Neural cell (in vitro differentiated cells): ENCODE results near the gene TSPAN32. TPM values are rescaled to one million over a fixed set of nuclear protein-coding genes. Genes with fewer than 3 reads are reported as not detected.

ENCODE experiments used
- H2AFZ ChIP-seq: fragments of 200-600, 300-800 bp; sonication (generic), shearing (Covaris generic); 2 replicates; pipeline ENCODE4 v1.6.0; 2014; ENCODE audit warnings: low read depth, mild to moderate bottlenecking, antibody characterized with exemption, low read length, moderate library complexity
- H3F3A ChIP-seq: fragments of 200-600 bp; shearing (Covaris generic); 2 replicates; pipeline ENCODE4 v1.6.1; 2016; ENCODE audit warnings: mild to moderate bottlenecking, moderate library complexity, mixed read lengths, antibody characterized with exemption, low read length; ENCODE audit not compliant: insufficient read depth, poor library complexity, severe bottlenecking
- H3K27ac ChIP-seq: fragments of 200-600, 300-800 bp; sonication (generic), shearing (Covaris generic); 2 replicates; pipeline ENCODE4 v1.5.1; 2014; ENCODE audit warnings: mild to moderate bottlenecking, low read length, moderate library complexity
- H3K27me3 ChIP-seq: fragments of 300-800, 200-600 bp; sonication (generic), shearing (Covaris generic); 2 replicates; pipeline ENCODE4 v1.6.0; 2014; ENCODE audit warnings: mild to moderate bottlenecking, low read depth, low read length, moderate library complexity; ENCODE audit not compliant: insufficient read depth
- H3K36me3 ChIP-seq: fragments of 300-800, 200-600 bp; sonication (generic), shearing (Covaris generic); 2 replicates; pipeline ENCODE4 v1.5.1; 2014; ENCODE audit warnings: mild to moderate bottlenecking, antibody characterized with exemption, low read length, moderate library complexity; ENCODE audit not compliant: insufficient read depth
- H3K4me2 ChIP-seq: fragments of 300-800, 200-600 bp; sonication (generic), shearing (Covaris generic); 2 replicates; pipeline ENCODE4 v1.6.0; 2014; ENCODE audit warnings: mild to moderate bottlenecking, low read length
- H3K4me3 ChIP-seq: fragments of 300-800, 200-600 bp; sonication (generic), shearing (Covaris generic); 2 replicates; pipeline ENCODE4 v1.5.1; 2014; ENCODE audit warnings: mild to moderate bottlenecking, low read length, moderate library complexity
- H3K79me2 ChIP-seq: fragments of 200-600 bp; shearing (Covaris generic); replicated peaks from 2 replicates; pipeline ENCODE4 v1.6.0; 2014; ENCODE audit warnings: mild to moderate bottlenecking, low read length, moderate library complexity; ENCODE audit not compliant: insufficient read depth
- H3K9ac ChIP-seq: fragments of 300-800, 200-600 bp; sonication (generic), shearing (Covaris generic); 2 replicates; pipeline ENCODE4 v1.6.1; 2016; ENCODE audit warnings: mild to moderate bottlenecking, low read length, mixed read lengths
- H3K9me2 ChIP-seq: fragments of 200-600 bp; shearing (Covaris generic); 2 replicates; pipeline ENCODE4 v1.6.1; 2016; ENCODE audit warnings: mild to moderate bottlenecking, low read length, mixed read lengths; ENCODE audit not compliant: insufficient read depth
- H3K9me3 ChIP-seq: fragments of 200-600, 300-800 bp; sonication (generic), shearing (Covaris generic); 2 replicates; pipeline ENCODE4 v1.6.1; 2016; ENCODE audit warnings: mild to moderate bottlenecking, mixed run types, low read length, moderate library complexity, mixed read lengths
- H4K20me1 ChIP-seq: fragments of 200-600 bp; shearing (Covaris generic); 2 replicates; pipeline ENCODE4 v1.6.1; 2016; ENCODE audit warnings: mild to moderate bottlenecking, mixed run types; ENCODE audit not compliant: insufficient read depth
- CTCF ChIP-seq: fragments of 450-650 bp; IDR thresholded peaks from 2 replicates; pipeline ENCODE4 v1.5.1; 2014; ENCODE audit warnings: antibody characterized with exemption, mild to moderate bottlenecking, moderate library complexity; ENCODE audit not compliant: poor library complexity, severe bottlenecking
- EP300 ChIP-seq: fragments of 450-650 bp; conservative IDR thresholded peaks from 2 replicates; pipeline ENCODE4 v1.6.1; 2014; ENCODE audit warnings: antibody characterized with exemption, mild to moderate bottlenecking, moderate library complexity; ENCODE audit not compliant: poor library complexity, severe bottlenecking
- EZH2 ChIP-seq: fragments of 200-600, 300-800 bp; shearing (Covaris generic), sonication (generic); IDR thresholded peaks from 2 replicates; pipeline ENCODE4 v1.6.1; 2014; ENCODE audit warnings: antibody characterized with exemption, low read length, borderline replicate concordance, mild to moderate bottlenecking; ENCODE audit not compliant: insufficient read depth, poor library complexity, severe bottlenecking
- MXI1 ChIP-seq: fragments of 450-650 bp; conservative IDR thresholded peaks from 2 replicates; pipeline ENCODE4 v1.6.1; 2014; ENCODE audit warnings: antibody characterized with exemption, mild to moderate bottlenecking; ENCODE audit not compliant: poor library complexity, severe bottlenecking
- POLR2AphosphoS5 ChIP-seq: IDR thresholded peaks from 2 replicates; pipeline ENCODE4 v1.6.1; 2012
- RAD21 ChIP-seq: fragments of 450-650 bp; conservative IDR thresholded peaks from 2 replicates; pipeline ENCODE4 v1.6.1; 2014; ENCODE audit warnings: antibody characterized with exemption, mild to moderate bottlenecking, moderate library complexity
- REST ChIP-seq: IDR thresholded peaks from 2 replicates; pipeline ENCODE4 v1.6.1; 2012; ENCODE audit warnings: borderline replicate concordance
- SMC3 ChIP-seq: fragments of 450-650 bp; conservative IDR thresholded peaks from 2 replicates; pipeline ENCODE4 v1.6.1; 2014; ENCODE audit warnings: antibody characterized with exemption, mild to moderate bottlenecking, moderate library complexity; ENCODE audit not compliant: poor library complexity
- TAF1 ChIP-seq: IDR thresholded peaks from 2 replicates; pipeline ENCODE4 v1.6.1; 2012; ENCODE audit warnings: low read depth
- polyA plus RNA-seq: library from polyadenylated mRNA; depleted of rRNA; stranded (reverse); fragments of >200 nt; gene quantifications from 2 replicates; pipeline ENCODE4 v1.2.3, GENCODE V29; 2014

TSPAN32 gene
- polyA plus RNA-seq, 1 donor from 2014 or later = not detected

- H3K4me2 ChIP-seq = no peak overlapping the region
- no peaks in the 10 kb centered on the region for H3K9me3 ChIP-seq
- TF ChIP-seq SMC3 (no peak), TAF1 (no peak), RAD21 (no peak), CTCF (no peak), REST (no peak), POLR2AphosphoS5 (no peak), EP300 (no peak), EZH2 (no peak), MXI1 (no peak)
- H3K27me3 ChIP-seq = no peaks in the 10 kb centered on the region
- no peak overlapping the region for H3K27ac ChIP-seq
- no peak overlapping the region for H3K9ac ChIP-seq
- no peaks in the 10 kb centered on the region for H3K79me2 ChIP-seq
- H3K4me3 ChIP-seq = no peak overlapping the region
- no peaks in the 10 kb centered on the region for H3F3A ChIP-seq
- H2AFZ ChIP-seq = no peak overlapping the region
- H4K20me1 ChIP-seq = no peaks in the 10 kb centered on the region
- no peaks in the 10 kb centered on the region for H3K36me3 ChIP-seq
- no peaks in the 10 kb centered on the region for H3K9me2 ChIP-seq
These were observed 5.9 kb downstream of the TSPAN32 start for GRCh38 chr11:2307501-2308331.

- Histone ChIP-seq H3K79me2 (no peaks in the 10 kb centered on the region), H3K27ac (no peak overlapping the region), H3K9me2 (no peaks in the 10 kb centered on the region), H3F3A (no peaks in the 10 kb centered on the region), H2AFZ (no peak overlapping the region), H3K9me3 (no peaks in the 10 kb centered on the region), H3K9ac (no peak overlapping the region), H3K36me3 (no peaks in the 10 kb centered on the region), H3K27me3 (no peaks in the 10 kb centered on the region), H4K20me1 (no peaks in the 10 kb centered on the region), H3K4me3 (no peak overlapping the region), H3K4me2 (no peak overlapping the region)
- TF ChIP-seq POLR2AphosphoS5 = no peak
- no peak for TF ChIP-seq EP300
- TF ChIP-seq REST = no peak
- TF ChIP-seq CTCF = no peak
- TF ChIP-seq SMC3 = no peak
- TF ChIP-seq RAD21 = no peak
- no peak for TF ChIP-seq EZH2
- no peak for TF ChIP-seq MXI1
- TF ChIP-seq TAF1 = no peak
These were observed 6.9 kb downstream of the TSPAN32 start for GRCh38 chr11:2308713-2309112.
